ENCODE measurements around the gene STAC3. TPM values are rescaled to one million over a fixed set of nuclear protein-coding genes. Genes with fewer than 3 reads are reported as not detected.

STAC3 gene
- polyA plus RNA-seq, 2 of the 4 experiments (the other 2 are of a cell fraction), result 0.40 to 0.43 TPM

DNA sequence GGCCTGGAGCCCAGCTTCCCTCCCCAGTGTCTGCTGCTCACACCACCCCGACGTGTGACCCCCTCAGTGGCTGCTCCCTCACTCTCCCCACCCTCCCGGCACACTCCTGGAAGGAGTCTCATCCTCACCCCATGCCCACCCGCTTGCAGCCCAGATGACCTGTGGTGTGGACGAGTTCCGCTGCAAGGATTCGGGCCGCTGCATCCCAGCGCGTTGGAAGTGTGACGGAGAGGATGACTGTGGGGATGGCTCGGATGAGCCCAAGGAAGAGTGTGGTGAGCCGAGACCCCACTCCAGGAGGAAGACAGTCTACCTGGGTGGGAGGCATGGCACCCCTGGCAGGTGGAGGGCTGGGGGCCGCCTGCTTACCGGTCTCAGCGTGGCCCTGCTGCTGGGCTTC, 49.4 kb downstream of the STAC3 start:
- H3K27ac ChIP-seq, result no peak overlapping the region
- FAIRE-seq (no peak), DNase-seq (ENCODE audit: low read depth in 1 of 2, low spot score in 1 of 2) (no peak), ATAC-seq (no peak)
- no peak for TF ChIP-seq EHF (CRISPR knock-in tag; IDR thresholded peaks at IDR 0.05)
- TF ChIP-seq NR3C1 (IDR thresholded peaks at IDR 0.05), result no peak
- no peak for TF ChIP-seq KDM5A (IDR thresholded peaks at IDR 0.05)
- no peak for TF ChIP-seq POLR2A (IDR thresholded peaks at IDR 0.05; ENCODE audit: low read length)
- TF ChIP-seq, protein P1, sequence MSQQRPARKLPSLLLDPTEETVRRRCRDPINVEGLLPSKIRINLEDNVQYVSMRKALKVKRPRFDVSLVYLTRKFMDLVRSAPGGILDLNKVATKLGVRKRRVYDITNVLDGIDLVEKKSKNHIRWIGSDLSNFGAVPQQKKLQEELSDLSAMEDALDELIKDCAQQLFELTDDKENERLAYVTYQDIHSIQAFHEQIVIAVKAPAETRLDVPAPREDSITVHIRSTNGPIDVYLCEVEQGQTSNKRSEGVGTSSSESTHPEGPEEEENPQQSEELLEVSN (IDR thresholded peaks at IDR 0.05; ENCODE audit: borderline replicate concordance, low read depth), result no peak
- no peak for TF ChIP-seq GATA3 (IDR thresholded peaks at IDR 0.05; ENCODE audit: borderline replicate concordance)
- TF ChIP-seq CEBPB (IDR thresholded peaks at IDR 0.05), result no peak
- TF ChIP-seq NFE2L2 (conservative IDR thresholded peaks at IDR 0.05; ENCODE audit: low read length), result no peak
- no peak for TF ChIP-seq FOXS1 (CRISPR knock-in tag; IDR thresholded peaks at IDR 0.05)
- TF ChIP-seq, protein P2, sequence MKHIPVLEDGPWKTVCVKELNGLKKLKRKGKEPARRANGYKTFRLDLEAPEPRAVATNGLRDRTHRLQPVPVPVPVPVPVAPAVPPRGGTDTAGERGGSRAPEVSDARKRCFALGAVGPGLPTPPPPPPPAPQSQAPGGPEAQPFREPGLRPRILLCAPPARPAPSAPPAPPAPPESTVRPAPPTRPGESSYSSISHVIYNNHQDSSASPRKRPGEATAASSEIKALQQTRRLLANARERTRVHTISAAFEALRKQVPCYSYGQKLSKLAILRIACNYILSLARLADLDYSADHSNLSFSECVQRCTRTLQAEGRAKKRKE (CRISPR knock-in tag; IDR thresholded peaks at IDR 0.05; ENCODE audit: low read depth), result no peak
- no peak for TF ChIP-seq HOXA7 (CRISPR knock-in tag; IDR thresholded peaks at IDR 0.05)
- TF ChIP-seq ZC3H11A (IDR thresholded peaks at IDR 0.05), result no peak
- TF ChIP-seq TFCP2L1 (CRISPR knock-in tag; IDR thresholded peaks at IDR 0.05), result no peak
- TF ChIP-seq ZFP36 (IDR thresholded peaks at IDR 0.05; ENCODE audit: borderline replicate concordance, partially characterized antibody), result no peak
- TF ChIP-seq RARB (CRISPR knock-in tag; IDR thresholded peaks at IDR 0.05), result no peak
- no peak overlapping the region for H3K4me2 ChIP-seq
- H3K9me3 ChIP-seq, result no peaks in the 10 kb centered on the region
- ChIA-PET POLR2A (no interaction called here), CTCF (interaction anchor here (0.9 to 2.8 kb wide), 4 partner anchors 12 to 42 kb away, joined by 3 to 17 read pairs (median 4); no protein-coding TSS in a partner anchor)
- H3K4me3 ChIP-seq, result no peak overlapping the region
- WGBS (ENCODE audit: missing lambda C conversion rate), result 83% methylated on average over 16 of the region's 16 CpGs
- no peaks in the 10 kb centered on the region for H3K4me1 ChIP-seq

DNA sequence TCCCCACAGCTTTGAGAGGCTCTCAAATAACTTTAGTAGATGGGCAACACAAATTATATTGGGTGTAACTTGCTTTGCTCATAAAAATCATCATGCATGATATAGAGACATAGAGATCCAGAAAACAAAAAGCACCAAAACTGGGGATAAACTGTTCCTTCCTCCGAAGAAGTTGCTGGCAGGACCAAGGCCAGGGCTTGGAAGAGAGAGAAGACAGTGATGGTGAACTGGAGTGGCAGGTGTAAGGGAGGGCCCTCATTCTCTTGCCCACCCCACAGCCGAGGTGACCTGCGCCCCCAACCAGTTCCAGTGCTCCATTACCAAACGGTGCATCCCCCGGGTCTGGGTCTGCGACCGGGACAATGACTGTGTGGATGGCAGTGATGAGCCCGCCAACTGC, 49.8 kb downstream of the STAC3 start:
- Histone ChIP-seq H3K4me3 (no peak overlapping the region), H3K9me3 (no peaks in the 10 kb centered on the region), H3K4me2 (no peak overlapping the region), H3K27ac (no peak overlapping the region), H3K4me1 (no peaks in the 10 kb centered on the region)
- POLR2A ChIA-PET, result no interaction called here
- no peak for ATAC-seq
- CTCF ChIA-PET, result interaction anchor here (0.9 to 2.8 kb wide), 3 partner anchors 12 to 72 kb away, joined by 4 to 17 read pairs (median 4); partner anchors contain the start of gene LRP1
- WGBS (ENCODE audit: missing lambda C conversion rate), result 77% methylated on average over 8 of the region's 8 CpGs
- no peak for FAIRE-seq
- no peak for DNase-seq (ENCODE audit: low read depth in 1 of 2, low spot score in 1 of 2)
- no peak for TF ChIP-seq FOSB (CRISPR knock-in tag; IDR thresholded peaks at IDR 0.05)
- TF ChIP-seq HOXB13 (CRISPR knock-in tag; IDR thresholded peaks at IDR 0.05; ENCODE audit: low read depth), result no peak
- no peak for TF ChIP-seq EP300 (IDR thresholded peaks at IDR 0.05)
- TF ChIP-seq NR3C1 (IDR thresholded peaks at IDR 0.05), result no peak
- TF ChIP-seq FOXS1 (CRISPR knock-in tag; IDR thresholded peaks at IDR 0.05), result no peak
- TF ChIP-seq HDAC2 (IDR thresholded peaks at IDR 0.05), result no peak

DNA sequence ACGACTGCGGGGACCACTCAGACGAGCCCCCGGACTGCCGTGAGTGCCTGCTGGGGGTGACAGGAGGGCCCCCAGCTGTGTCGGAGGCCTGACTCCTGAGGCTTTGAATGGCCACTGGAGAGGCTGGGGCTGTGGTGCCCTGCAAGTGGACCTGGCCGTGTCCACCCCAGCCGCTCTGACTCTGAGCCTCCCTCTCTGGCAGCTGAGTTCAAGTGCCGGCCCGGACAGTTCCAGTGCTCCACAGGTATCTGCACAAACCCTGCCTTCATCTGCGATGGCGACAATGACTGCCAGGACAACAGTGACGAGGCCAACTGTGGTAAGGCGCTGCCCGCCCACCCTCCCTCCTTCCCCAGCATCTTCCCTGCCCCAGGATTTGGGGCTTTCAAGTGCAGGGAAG, 50.5 kb downstream of the STAC3 start:
- no peak for ATAC-seq
- CTCF ChIA-PET, result interaction anchor here (0.9 to 2.8 kb wide), 2 partner anchors 13 to 72 kb away, joined by 4 to 17 read pairs; partner anchors contain the start of gene LRP1

More for the DNA sequence above, 50.5 kb downstream of the STAC3 start:
- WGBS (ENCODE audit: missing lambda C conversion rate), result 84% methylated on average over 8 of the region's 15 CpGs
- no peaks in the 10 kb centered on the region for H3K4me1 ChIP-seq
- POLR2A ChIA-PET, result no interaction called here
- H3K4me2 ChIP-seq, result no peak overlapping the region
- no peak for FAIRE-seq
- no peak overlapping the region for H3K27ac ChIP-seq
- DNase-seq (ENCODE audit: low read depth in 1 of 2, low spot score in 1 of 2), result no peak
- TF ChIP-seq, protein P3, sequence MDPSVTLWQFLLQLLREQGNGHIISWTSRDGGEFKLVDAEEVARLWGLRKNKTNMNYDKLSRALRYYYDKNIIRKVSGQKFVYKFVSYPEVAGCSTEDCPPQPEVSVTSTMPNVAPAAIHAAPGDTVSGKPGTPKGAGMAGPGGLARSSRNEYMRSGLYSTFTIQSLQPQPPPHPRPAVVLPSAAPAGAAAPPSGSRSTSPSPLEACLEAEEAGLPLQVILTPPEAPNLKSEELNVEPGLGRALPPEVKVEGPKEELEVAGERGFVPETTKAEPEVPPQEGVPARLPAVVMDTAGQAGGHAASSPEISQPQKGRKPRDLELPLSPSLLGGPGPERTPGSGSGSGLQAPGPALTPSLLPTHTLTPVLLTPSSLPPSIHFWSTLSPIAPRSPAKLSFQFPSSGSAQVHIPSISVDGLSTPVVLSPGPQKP (IDR thresholded peaks at IDR 0.05; ENCODE audit: low read depth, low read length), result no peak
- TF ChIP-seq, protein P1 (IDR thresholded peaks at IDR 0.05; ENCODE audit: borderline replicate concordance, low read depth), result no peak
- TF ChIP-seq, protein P4, sequence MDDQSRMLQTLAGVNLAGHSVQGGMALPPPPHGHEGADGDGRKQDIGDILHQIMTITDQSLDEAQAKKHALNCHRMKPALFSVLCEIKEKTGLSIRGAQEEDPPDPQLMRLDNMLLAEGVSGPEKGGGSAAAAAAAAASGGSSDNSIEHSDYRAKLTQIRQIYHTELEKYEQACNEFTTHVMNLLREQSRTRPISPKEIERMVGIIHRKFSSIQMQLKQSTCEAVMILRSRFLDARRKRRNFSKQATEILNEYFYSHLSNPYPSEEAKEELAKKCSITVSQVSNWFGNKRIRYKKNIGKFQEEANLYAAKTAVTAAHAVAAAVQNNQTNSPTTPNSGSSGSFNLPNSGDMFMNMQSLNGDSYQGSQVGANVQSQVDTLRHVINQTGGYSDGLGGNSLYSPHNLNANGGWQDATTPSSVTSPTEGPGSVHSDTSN (IDR thresholded peaks at IDR 0.05), result no peak
- TF ChIP-seq, protein P5, sequence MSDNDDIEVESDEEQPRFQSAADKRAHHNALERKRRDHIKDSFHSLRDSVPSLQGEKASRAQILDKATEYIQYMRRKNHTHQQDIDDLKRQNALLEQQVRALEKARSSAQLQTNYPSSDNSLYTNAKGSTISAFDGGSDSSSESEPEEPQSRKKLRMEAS (IDR thresholded peaks at IDR 0.05), result no peak
- no peak for TF ChIP-seq NR3C1 (IDR thresholded peaks at IDR 0.05)
- no peak for TF ChIP-seq RNF2 (IDR thresholded peaks at IDR 0.05; ENCODE audit: borderline replicate concordance, low read depth)
- TF ChIP-seq EHMT2 (IDR thresholded peaks at IDR 0.05; ENCODE audit: low read depth), result no peak
- TF ChIP-seq EP300 (IDR thresholded peaks at IDR 0.05), result no peak
- no peak for TF ChIP-seq HOXB13 (CRISPR knock-in tag; IDR thresholded peaks at IDR 0.05; ENCODE audit: low read depth)
- TF ChIP-seq NFE2L2 (conservative IDR thresholded peaks at IDR 0.05; ENCODE audit: low read length), result no peak
- no peak for TF ChIP-seq BHLHE40 (IDR thresholded peaks at IDR 0.05; ENCODE audit: low read depth, low read length)
- TF ChIP-seq RAD21 (conservative IDR thresholded peaks at IDR 0.05 in 1 of 2, IDR thresholded peaks at IDR 0.05 in 1 of 2), result no peak
- no peak for TF ChIP-seq RCOR1 (IDR thresholded peaks at IDR 0.05; ENCODE audit: low read depth, low read length)
- TF ChIP-seq KDM1A (IDR thresholded peaks at IDR 0.05; ENCODE audit: low read depth), result no peak
- TF ChIP-seq, protein P2 (CRISPR knock-in tag; IDR thresholded peaks at IDR 0.05; ENCODE audit: low read depth), result no peak
- no peak for TF ChIP-seq PHF8 (IDR thresholded peaks at IDR 0.05; ENCODE audit: borderline replicate concordance, low read depth)
- no peak overlapping the region for H3K4me3 ChIP-seq
- H3K9me3 ChIP-seq, result no peaks in the 10 kb centered on the region
